OCI-LY7 (cell line): Measurements from ENCODE around the gene RDH5. TPM values are rescaled to one million over a fixed set of nuclear protein-coding genes. Genes with fewer than 3 reads are reported as not detected.

Experiments
- BruUV-seq: library from RNA; stranded (reverse); fragments of 400-500 nt; replicated peaks from 2 replicates; lab custom pipeline; 2021; lab: Mats Ljungman, UMichigan
- CTCF ChIA-PET: fragments of 300-600 bp; sonication (Branson Sonifier 250); formaldehyde crosslinking; loops from one replicate; lab custom pipeline; 2022; ENCODE audit warnings: antibody characterized with exemption; ENCODE audit not compliant: unreplicated experiment; lab: Charles Lee
- POLR2A ChIA-PET: fragments of 300-600 bp; sonication (Branson Sonifier 250); formaldehyde crosslinking; loops from one replicate; lab custom pipeline; 2022; ENCODE audit warnings: antibody characterized with exemption; lab: Charles Lee
- DNase-seq: peaks from one replicate; pipeline ENCODE4 v3.0.0-alpha.2; 2015; ENCODE audit warnings: low spot score
- H2AFZ ChIP-seq: fragments of 200-600 bp; sonication (generic), shearing (Covaris generic); 2 replicates; pipeline ENCODE4 v1.6.1; 2014; ENCODE audit warnings: mild to moderate bottlenecking, antibody characterized with exemption, low read length, moderate library complexity
- H3K27ac ChIP-seq: fragments of 200-600 bp; sonication (generic); 2 replicates; pipeline ENCODE4 v1.5.1; 2014; ENCODE audit warnings: mixed run types, low read depth, mild to moderate bottlenecking, moderate library complexity, low read length, inconsistent platforms; ENCODE audit not compliant: poor library complexity, severe bottlenecking
- H3K36me3 ChIP-seq: fragments of 200-600 bp; sonication (generic); 2 replicates; pipeline ENCODE4 v1.6.1; 2014; ENCODE audit warnings: mild to moderate bottlenecking, antibody characterized with exemption, low read length, moderate library complexity, mixed read lengths; ENCODE audit not compliant: insufficient read depth
- H3K4me1 ChIP-seq: fragments of 200-600 bp; sonication (generic); 2 replicates; pipeline ENCODE4 v1.5.1; 2014; ENCODE audit warnings: mild to moderate bottlenecking, low read length; ENCODE audit not compliant: insufficient read depth, poor library complexity, severe bottlenecking
- H3K4me2 ChIP-seq: fragments of 200-600 bp; sonication (generic); 2 replicates; pipeline ENCODE4 v1.6.1; 2014; ENCODE audit warnings: mild to moderate bottlenecking, low read length
- H3K4me3 ChIP-seq: fragments of 200-600 bp; sonication (generic); 2 replicates; pipeline ENCODE4 v1.5.1; 2014; ENCODE audit warnings: mild to moderate bottlenecking, low read depth, low read length; ENCODE audit not compliant: poor library complexity, severe bottlenecking
- H3K79me2 ChIP-seq: fragments of 200-600 bp; sonication (generic); 2 replicates; pipeline ENCODE4 v1.6.1; 2016; ENCODE audit warnings: low read depth, mild to moderate bottlenecking, low read length, moderate library complexity, mixed read lengths; ENCODE audit not compliant: insufficient read depth
- H3K9me2 ChIP-seq: fragments of 200-600 bp; sonication (generic); 2 replicates; pipeline ENCODE4 v1.6.1; 2016; ENCODE audit warnings: mild to moderate bottlenecking, low read length, mixed read lengths; ENCODE audit not compliant: insufficient read depth
- H3K9me3 ChIP-seq: fragments of 200-600 bp; sonication (generic); 2 replicates; pipeline ENCODE4 v1.6.1; 2014; ENCODE audit warnings: mild to moderate bottlenecking, mixed run types, low read length, mixed read lengths
- H4K20me1 ChIP-seq: fragments of 200-600 bp; sonication (generic); 2 replicates; pipeline ENCODE4 v1.6.1; 2014; ENCODE audit warnings: mild to moderate bottlenecking, antibody characterized with exemption, low read length, moderate library complexity, mixed read lengths; ENCODE audit not compliant: insufficient read depth
- EZH2phosphoT487 ChIP-seq: fragments of 200-600 bp; sonication (generic); IDR thresholded peaks from 2 replicates; pipeline ENCODE4 v1.6.1; 2018; ENCODE audit warnings: low read depth, borderline replicate concordance, mild to moderate bottlenecking, mixed run types, antibody characterized with exemption, low read length, moderate library complexity, mixed read lengths
- intact Hi-C: fragments of 100-400 bp; cut with micrococcal nuclease; formaldehyde crosslinking; loops from one replicate; pipeline ENCODE4 v1.10.0; 2022; ENCODE audit not compliant: unreplicated experiment
- total RNA-seq, 2 experiments: library from RNA; depleted of rRNA in 1 of 2; stranded (reverse); fragments of >200 nt in 1 of 2; shearing (Covaris generic) in 1 of 2; gene quantifications; 2 replicates each; pipeline ENCODE4 v1.2.3, GENCODE V29; 2014 to 2022
- TF ChIP-seq, protein P1 (sequence below): fragments of 200-600 bp; sonication (generic); conservative IDR thresholded peaks from 2 replicates; pipeline ENCODE4 v1.5.1; 2014; ENCODE audit warnings: mild to moderate bottlenecking, antibody characterized with exemption, low read length, moderate library complexity, mixed read lengths

The RDH5 gene
- total RNA-seq, 2 experiments from 2014 or later, result 6.2 to 20.1 TPM

DNA sequence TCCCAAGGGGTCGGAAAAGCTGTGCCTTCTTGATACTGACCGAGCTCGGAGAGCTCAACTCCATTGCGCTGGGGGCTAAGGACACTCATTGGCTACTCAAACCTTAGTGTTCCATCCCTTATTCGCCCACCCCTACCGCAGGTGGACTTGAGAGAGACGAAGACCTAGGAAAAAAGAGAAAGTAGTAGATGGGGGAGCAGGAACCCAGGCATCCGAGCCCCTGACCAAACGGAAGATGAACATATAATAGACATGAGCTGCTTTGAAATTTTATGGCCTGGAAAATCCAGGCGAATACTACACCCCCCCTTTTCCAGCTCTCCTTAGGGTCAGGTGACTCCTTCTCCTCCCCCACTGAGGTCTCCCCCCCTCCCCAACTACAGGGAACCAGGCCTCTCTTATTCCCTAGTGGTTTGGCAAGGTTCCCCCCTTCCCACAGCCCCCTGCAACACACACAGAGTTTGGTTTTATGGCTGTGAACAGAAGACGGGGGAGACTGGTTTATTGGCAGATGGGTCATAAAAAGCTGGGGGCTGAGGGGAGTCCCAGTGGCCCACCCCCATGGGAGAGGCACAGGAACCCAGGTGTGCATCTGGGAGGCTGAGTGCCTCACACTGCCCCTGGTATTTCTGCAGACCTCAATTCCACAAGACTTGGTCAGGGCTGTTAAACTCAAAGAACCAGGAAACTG lies 24.3 kb downstream of the RDH5 start:
- Histone ChIP-seq H3K4me3 (peak overlapping the region; percentile 91), H3K9me3 (no peaks in the 10 kb centered on the region), H3K36me3 (peaks cover 24% of the 10 kb centered on the region; the same call in 1 of the 2 replicates), H3K9me2 (no peaks in the 10 kb centered on the region), H3K4me1 (peaks cover 40% of the 10 kb centered on the region), H4K20me1 (peaks cover 17% of the 10 kb centered on the region; the same call in 1 of the 2 replicates), H3K27ac (no peak overlapping the region), H2AFZ (no peak overlapping the region), H3K4me2 (peak overlapping the region; percentile 100), H3K79me2 (peaks cover 18% of the 10 kb centered on the region; the same call in 1 of the 2 replicates)
- no peak for TF ChIP-seq EZH2phosphoT487
- TF ChIP-seq, protein P1, sequence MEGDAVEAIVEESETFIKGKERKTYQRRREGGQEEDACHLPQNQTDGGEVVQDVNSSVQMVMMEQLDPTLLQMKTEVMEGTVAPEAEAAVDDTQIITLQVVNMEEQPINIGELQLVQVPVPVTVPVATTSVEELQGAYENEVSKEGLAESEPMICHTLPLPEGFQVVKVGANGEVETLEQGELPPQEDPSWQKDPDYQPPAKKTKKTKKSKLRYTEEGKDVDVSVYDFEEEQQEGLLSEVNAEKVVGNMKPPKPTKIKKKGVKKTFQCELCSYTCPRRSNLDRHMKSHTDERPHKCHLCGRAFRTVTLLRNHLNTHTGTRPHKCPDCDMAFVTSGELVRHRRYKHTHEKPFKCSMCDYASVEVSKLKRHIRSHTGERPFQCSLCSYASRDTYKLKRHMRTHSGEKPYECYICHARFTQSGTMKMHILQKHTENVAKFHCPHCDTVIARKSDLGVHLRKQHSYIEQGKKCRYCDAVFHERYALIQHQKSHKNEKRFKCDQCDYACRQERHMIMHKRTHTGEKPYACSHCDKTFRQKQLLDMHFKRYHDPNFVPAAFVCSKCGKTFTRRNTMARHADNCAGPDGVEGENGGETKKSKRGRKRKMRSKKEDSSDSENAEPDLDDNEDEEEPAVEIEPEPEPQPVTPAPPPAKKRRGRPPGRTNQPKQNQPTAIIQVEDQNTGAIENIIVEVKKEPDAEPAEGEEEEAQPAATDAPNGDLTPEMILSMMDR, result no peak
- CTCF ChIA-PET, result interaction anchor here (0.5 to 2.1 kb wide), 4 partner anchors 10 to 884 kb away, joined by 3 to 9 read pairs (median 4); partner anchors contain the start of gene RAB5B
- POLR2A ChIA-PET, result interaction anchor here (0.6 to 3.7 kb wide), 10 partner anchors 10 to 372 kb away, joined by 3 to 12 read pairs (median 4); partner anchors contain the start of genes DNAJC14, ORMDL2, PYM1 and RAB5B
- TSS peak; percentile 61 for BruUV-seq
- DNase-seq, result peak; percentile 35
- intact Hi-C loops, result loop anchor here (1.0 kb wide), 1 partner anchor 196 kb away; no protein-coding TSS in a partner anchor

DNA sequence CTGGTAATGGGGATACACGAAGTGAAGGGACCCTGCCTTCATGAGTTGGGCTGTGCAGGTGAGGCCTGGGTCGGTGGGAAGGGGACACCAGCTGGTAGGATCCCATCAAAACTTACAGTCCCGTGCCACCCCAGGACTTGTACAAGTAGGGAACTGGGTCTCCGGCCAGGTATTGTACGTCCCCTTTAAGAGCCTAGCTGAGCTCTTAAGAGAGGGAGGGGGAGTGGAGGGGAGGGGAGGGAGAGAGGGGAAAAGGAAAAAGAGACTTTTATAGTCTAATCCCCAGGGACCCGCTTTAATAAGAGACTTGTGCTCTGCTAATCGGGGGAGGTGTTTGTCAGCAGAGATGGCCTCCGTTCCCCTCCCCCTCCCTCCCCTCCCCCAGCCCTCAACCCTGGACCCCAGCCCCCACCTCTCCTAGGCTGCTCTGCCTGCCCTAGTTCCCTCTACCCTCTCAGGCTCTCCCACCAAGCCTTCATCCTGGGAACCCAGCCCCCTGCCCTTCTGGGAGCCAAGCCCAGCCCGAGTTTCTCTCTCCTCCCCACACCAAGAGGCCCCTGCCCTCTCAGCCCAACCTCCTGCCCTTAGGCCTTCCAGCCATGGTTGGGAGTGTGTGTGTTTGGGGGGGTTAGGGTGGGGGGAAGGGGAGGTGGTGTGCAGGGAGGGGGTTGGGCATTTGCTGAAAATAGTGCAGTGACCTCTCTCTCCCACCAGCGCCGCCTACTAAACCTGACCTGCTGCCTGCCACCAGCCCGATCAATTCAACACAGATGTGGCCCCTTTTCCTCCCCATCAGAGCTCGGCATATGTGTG lies 25.4 kb downstream of the RDH5 start:
- peak overlapping the region; percentile 43 for H3K27ac ChIP-seq

More for the DNA sequence above, 25.4 kb downstream of the RDH5 start:
- Histone ChIP-seq H3K79me2 (peaks cover 18% of the 10 kb centered on the region; the same call in 1 of the 2 replicates), H3K4me2 (peak overlapping the region; percentile 100), H3K9me3 (no peaks in the 10 kb centered on the region), H4K20me1 (peaks cover 17% of the 10 kb centered on the region; the same call in 1 of the 2 replicates), H3K4me3 (peak overlapping the region; percentile 91), H3K9me2 (no peaks in the 10 kb centered on the region), H3K4me1 (peaks cover 40% of the 10 kb centered on the region), H3K36me3 (peaks cover 33% of the 10 kb centered on the region; the same call in 1 of the 2 replicates), H2AFZ (no peak overlapping the region)
- intact Hi-C loops, result no loop called here
- ChIA-PET CTCF (interaction anchor here (0.6 to 2.1 kb wide), 2 partner anchors 9 to 1192 kb away, joined by 3 to 9 read pairs; no protein-coding TSS in a partner anchor), POLR2A (interaction anchor here (0.6 to 3.7 kb wide), 13 partner anchors 7 to 182 kb away, joined by 3 to 12 read pairs (median 4); partner anchors contain the start of genes BLOC1S1, ORMDL2, PYM1 and SARNP)
- TF ChIP-seq, protein P1, result no peak
- TF ChIP-seq EZH2phosphoT487, result no peak
- BruUV-seq, result no TSS peak
- DNase-seq, result peak; percentile 87
